ENCODE results near the gene GRM3. TPM values are rescaled to one million over a fixed set of nuclear protein-coding genes. Genes with fewer than 3 reads are reported as not detected.

Gene GRM3
- polyA plus RNA-seq, 1 of the 3 experiments (the other 2 are of a cell fraction) = not detected

GRCh38 chr7:86660950-86661462, 17.3 kb downstream of the GRM3 start:
- no peaks in the 10 kb centered on the region for H3K9me3 ChIP-seq
- ChIA-PET POLR2A (no interaction called here), CTCF (no interaction called here)
- H3K4me3 ChIP-seq (ENCODE audit: low read depth in 2 of 2, low read length in 1 of 2) = no peak overlapping the region
- DNase-seq = no peak
- no peaks in the 10 kb centered on the region for H3F3A ChIP-seq (replicated peaks; ENCODE audit: insufficient read depth)
- H4K20me1 ChIP-seq (ENCODE audit: insufficient read depth) = no peaks in the 10 kb centered on the region
- H2AFZ ChIP-seq (ENCODE audit: low read depth) = no peak overlapping the region
- no peaks in the 10 kb centered on the region for H3K36me3 ChIP-seq (replicated peaks in 1 of 2; ENCODE audit: control insufficient read depth in 1 of 2, insufficient read depth in 2 of 2, low read length in 1 of 2)
- H3K79me2 ChIP-seq (ENCODE audit: insufficient read depth) = no peaks in the 10 kb centered on the region
- TF ChIP-seq USF2 (IDR thresholded peaks at IDR 0.05; ENCODE audit: borderline replicate concordance, low read depth, low read length) = no peak
- TF ChIP-seq MXI1 (IDR thresholded peaks at IDR 0.05; ENCODE audit: low read depth, low read length) = no peak
- TF ChIP-seq, protein P1, sequence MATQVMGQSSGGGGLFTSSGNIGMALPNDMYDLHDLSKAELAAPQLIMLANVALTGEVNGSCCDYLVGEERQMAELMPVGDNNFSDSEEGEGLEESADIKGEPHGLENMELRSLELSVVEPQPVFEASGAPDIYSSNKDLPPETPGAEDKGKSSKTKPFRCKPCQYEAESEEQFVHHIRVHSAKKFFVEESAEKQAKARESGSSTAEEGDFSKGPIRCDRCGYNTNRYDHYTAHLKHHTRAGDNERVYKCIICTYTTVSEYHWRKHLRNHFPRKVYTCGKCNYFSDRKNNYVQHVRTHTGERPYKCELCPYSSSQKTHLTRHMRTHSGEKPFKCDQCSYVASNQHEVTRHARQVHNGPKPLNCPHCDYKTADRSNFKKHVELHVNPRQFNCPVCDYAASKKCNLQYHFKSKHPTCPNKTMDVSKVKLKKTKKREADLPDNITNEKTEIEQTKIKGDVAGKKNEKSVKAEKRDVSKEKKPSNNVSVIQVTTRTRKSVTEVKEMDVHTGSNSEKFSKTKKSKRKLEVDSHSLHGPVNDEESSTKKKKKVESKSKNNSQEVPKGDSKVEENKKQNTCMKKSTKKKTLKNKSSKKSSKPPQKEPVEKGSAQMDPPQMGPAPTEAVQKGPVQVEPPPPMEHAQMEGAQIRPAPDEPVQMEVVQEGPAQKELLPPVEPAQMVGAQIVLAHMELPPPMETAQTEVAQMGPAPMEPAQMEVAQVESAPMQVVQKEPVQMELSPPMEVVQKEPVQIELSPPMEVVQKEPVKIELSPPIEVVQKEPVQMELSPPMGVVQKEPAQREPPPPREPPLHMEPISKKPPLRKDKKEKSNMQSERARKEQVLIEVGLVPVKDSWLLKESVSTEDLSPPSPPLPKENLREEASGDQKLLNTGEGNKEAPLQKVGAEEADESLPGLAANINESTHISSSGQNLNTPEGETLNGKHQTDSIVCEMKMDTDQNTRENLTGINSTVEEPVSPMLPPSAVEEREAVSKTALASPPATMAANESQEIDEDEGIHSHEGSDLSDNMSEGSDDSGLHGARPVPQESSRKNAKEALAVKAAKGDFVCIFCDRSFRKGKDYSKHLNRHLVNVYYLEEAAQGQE (IDR thresholded peaks at IDR 0.05; ENCODE audit: low read depth, low read length) = peak; percentile 31; the same call in 1 of the 2 replicates
- H3K4me2 ChIP-seq = no peak overlapping the region
- 34% methylated on average over 3 of the region's 3 CpGs for WGBS (ENCODE audit: low lambda C conversion rate)
- no peaks in the 10 kb centered on the region for H3K27me3 ChIP-seq (ENCODE audit: insufficient read depth)
- no peaks in the 10 kb centered on the region; the same call in 1 of the 2 replicates for H3K9me2 ChIP-seq
- no peaks in the 10 kb centered on the region for H3K4me1 ChIP-seq (ENCODE audit: control insufficient read depth in 1 of 2, insufficient read depth in 2 of 2, low read depth in 1 of 2, low read length in 1 of 2)
- H3K9ac ChIP-seq = no peak overlapping the region
- H3K27ac ChIP-seq (ENCODE audit: low read depth in 2 of 2, low read length in 1 of 2) = no peak overlapping the region

DNA sequence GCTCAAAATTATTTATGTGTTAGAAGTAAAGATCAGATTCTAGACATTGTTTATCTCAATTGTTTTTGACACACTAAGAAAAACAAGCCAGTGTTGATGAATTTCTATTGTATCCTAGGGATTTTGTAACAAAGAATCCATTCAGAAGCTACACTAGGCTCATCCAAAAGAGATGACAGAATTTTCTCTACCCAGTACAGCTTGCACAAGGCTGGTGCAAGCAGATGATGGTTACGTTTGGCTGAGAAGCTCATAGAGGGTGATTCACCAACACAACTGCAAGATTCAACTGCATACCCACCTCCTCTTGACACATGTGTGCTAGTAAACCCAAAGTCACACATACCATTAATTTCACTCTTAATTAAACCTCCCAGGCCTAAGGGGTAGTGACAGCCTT, 20.8 kb downstream of the GRM3 start:
- Histone ChIP-seq H3K9me3 (no peaks in the 10 kb centered on the region), H3K27ac (ENCODE audit: low read depth in 2 of 2, low read length in 1 of 2) (no peak overlapping the region), H3F3A (replicated peaks; ENCODE audit: insufficient read depth) (no peaks in the 10 kb centered on the region), H3K79me2 (ENCODE audit: insufficient read depth) (no peaks in the 10 kb centered on the region), H3K4me3 (ENCODE audit: low read depth in 2 of 2, low read length in 1 of 2) (no peak overlapping the region), H2AFZ (ENCODE audit: low read depth) (no peak overlapping the region), H3K9me2 (no peaks in the 10 kb centered on the region; the same call in 1 of the 2 replicates), H3K4me1 (ENCODE audit: control insufficient read depth in 1 of 2, insufficient read depth in 2 of 2, low read depth in 1 of 2, low read length in 1 of 2) (no peaks in the 10 kb centered on the region), H3K4me2 (no peak overlapping the region), H3K36me3 (replicated peaks in 1 of 2; ENCODE audit: control insufficient read depth in 1 of 2, insufficient read depth in 2 of 2, low read length in 1 of 2) (no peaks in the 10 kb centered on the region), H4K20me1 (ENCODE audit: insufficient read depth) (no peaks in the 10 kb centered on the region), H3K27me3 (ENCODE audit: insufficient read depth) (no peaks in the 10 kb centered on the region), H3K9ac (no peak overlapping the region)
- ChIA-PET POLR2A (no interaction called here), CTCF (interaction anchor here (1.0 to 2.2 kb wide), 3 partner anchors 8 to 151 kb away, joined by 3 to 10 read pairs (median 4); no protein-coding TSS in a partner anchor)
- no peak for DNase-seq
- TF ChIP-seq YY1 (IDR thresholded peaks at IDR 0.05; ENCODE audit: low read depth) (no peak), GATA2 (CRISPR knock-in tag; IDR thresholded peaks at IDR 0.05) (no peak), SIN3A (IDR thresholded peaks at IDR 0.05; ENCODE audit: borderline replicate concordance, low read depth, low read length) (no peak), RCOR1 (IDR thresholded peaks at IDR 0.05; ENCODE audit: low read length) (no peak), RFX5 (IDR thresholded peaks at IDR 0.05; ENCODE audit: low read length) (no peak)
- 9% methylated on average over 1 of the region's 1 CpG for WGBS (ENCODE audit: low lambda C conversion rate)

Data from SK-N-SH (cell line).